GM18873 (cell line): ENCODE data around the gene SP140L.
A peak's percentile ranks its signal among the peaks of the same experiment; 100 is the strongest.
"Not testable (repeated sequence)": the region's sequence is repeated elsewhere in the genome, so short reads cannot be mapped to it uniquely, and the experiment has no call there.

Experiments used
- ATAC-seq: cut with Tn5 transposase; IDR thresholded peaks from one replicate; pipeline ENCODE4 v1.9.1; 2021; ENCODE audit warnings: mild to moderate bottlenecking, moderate library complexity, moderate number of reproducible peaks; ENCODE audit not compliant: unreplicated experiment, low FRiP score

SP140L gene

DNA sequence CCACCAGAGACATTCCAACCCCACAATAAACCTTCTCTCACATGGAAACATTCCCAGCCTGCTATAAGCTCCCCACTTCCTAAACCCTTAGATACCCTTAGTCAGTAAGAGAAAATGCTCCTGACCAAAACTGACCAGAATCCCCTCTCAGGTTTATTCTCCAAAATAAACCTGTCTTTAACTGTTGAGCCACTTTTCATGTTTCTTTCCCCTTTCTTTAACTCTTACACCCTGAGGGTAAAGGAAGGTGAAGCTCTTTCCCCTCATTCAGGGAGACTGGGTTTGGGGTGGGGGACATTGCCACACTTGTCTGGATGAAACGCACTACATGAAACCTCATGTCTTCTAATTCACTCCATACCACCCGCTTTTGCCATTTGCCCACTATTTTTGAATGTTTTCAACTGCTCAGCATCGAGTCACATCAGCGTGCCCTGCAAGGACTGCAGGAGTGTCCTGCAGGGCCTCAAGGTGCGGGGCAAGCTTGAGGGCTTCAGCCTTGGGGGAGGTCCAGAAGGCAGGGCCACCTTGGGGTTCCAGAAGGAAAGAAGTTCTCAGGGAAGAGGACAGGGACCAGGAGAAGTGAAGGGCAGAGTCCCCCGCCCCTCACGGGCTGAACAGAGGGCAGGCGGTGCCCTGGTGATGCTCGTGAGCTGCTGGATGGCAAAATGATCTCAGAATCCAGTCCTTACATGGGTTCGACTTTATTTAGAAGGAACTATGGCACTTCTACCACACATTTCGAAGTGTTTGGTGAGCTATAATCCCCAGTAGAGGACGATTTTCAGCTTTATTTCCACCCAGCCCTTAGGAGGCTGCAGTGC is 4.2 kb upstream of the SP140L start:
- ATAC-seq = no peak

DNA sequence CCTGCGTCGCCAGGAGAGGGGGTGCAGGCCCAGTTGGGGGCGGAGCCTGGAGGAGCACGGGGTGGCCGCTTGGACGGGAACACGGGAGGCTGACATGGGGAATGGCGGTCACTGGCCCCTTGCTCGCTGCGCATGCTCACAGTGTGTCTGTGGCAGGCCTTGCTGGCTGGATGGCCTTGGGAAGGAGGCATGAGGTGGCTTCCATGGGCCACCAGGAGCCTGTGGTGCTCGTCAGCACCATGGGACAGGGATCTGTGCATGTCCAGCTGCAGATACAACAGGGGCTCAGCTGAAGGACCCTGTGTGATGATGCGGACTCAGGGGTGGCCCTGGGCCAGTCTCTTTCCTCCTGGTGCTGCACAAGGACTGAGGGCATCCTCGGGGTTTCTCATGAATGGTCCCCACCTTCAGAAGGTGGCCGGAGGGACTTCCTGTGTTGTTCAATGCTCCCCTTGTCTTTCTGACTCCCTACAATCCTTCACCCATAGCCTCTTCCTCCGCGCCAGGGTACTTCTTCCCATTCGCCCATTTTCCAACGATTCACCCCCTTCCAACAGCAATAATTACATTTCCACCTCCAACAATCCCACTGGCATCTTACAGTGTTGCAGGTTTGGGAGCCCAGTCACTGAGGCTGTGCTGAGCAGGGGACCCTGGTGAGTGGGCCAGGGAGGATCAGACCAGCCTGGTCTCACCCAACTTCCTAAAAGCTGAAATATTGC is 3.4 kb upstream of the SP140L start:
- ATAC-seq = no peak

DNA sequence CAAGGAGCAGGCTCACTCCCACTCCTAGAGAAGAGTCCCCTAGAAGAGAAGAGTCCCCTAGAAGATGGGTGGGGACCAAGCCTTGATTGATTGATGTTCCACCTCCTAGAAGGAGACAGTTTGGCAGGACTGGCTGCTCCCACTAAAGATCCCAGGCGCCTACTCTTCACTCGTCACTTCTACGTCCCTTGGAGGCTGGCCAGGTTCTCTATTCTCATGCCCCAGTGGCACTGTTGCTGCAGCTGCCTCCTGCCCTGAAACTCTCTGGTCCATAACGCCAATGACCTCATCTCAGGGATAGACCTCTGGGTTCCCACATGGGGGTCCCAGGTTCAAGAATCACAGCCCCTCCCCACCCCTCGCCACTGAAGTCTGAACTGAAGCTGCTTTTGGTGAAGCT is 2.5 kb upstream of the SP140L start:
- ATAC-seq = no peak

DNA sequence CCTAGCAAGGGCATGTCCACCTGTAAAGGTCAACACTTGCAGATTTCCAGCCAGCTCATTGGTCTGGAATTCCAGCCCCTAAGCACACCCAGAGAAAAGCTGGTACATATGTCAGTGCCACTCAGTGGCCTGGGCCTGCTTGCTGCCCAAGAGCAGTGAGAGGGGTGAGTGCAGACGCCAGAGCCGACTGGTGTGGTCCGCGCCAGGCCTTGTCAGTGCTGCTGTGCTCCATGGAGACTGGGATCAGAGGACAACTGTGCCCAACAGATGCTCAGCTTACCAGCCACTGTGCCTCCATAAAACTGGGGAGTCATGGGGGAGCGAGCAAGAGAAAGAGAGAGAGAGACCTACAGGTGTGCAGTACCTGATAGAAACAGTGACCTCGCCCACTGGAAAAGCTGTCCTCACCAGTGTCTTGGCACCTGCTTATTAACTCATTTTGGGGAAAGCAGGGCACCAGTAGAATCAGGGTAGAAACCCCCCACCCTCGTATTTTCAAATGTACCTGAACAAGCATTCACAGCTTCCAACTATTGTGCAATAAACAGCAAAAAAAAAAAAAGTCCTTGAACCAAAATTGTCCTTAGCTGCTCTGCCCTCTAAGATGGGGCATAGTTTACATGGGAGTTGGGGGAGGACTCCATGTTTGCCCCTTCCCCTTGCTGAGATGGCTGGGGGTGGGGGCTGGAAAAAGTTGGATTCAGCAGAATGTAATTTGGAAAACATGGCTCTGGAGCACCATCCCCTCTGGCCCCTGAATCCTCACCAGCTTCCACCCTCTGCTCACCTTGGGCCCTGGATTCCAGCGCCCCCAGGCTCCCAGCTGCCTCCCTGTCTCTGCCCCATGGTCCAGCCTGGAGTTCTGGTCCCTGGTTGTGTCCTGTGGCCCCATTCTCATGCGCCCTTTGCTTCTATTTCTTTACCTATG is 1.4 kb upstream of the SP140L start:
- no peak for ATAC-seq

DNA sequence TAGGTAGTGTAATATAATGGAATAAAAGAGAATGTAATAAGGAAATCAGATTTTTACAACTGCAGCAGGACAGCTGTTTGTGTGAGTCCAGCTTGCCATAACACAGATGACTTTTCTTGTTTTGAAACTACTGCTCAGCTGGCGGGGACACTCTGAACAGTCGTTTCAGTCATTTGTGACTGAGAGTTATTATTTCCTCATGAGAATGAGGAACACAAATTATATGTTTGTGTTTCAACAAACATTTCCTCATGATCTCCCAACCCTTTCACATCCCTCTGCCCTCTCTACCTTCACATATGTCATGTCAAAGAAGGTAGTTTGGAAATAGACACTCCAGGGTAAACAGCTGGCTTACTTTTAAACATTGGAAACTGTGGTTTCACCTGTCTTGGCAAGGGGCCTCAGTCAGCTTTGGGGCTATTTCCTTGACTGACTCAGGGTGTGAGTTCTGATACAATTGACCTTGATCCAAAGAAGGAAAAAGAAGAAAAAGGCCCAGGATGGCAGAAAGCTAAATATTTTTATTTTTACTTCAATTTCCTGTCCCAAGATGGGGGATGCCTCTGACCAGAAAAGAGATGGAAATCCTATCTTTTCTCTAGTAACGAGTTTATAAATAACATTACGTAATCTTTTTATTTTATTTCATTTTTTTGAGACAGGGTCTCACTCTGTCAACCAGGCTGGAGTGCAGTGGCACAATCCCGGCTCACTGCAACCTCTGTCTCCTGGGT is 593 bp downstream of the SP140L start:
- ATAC-seq = peak; percentile 33

DNA sequence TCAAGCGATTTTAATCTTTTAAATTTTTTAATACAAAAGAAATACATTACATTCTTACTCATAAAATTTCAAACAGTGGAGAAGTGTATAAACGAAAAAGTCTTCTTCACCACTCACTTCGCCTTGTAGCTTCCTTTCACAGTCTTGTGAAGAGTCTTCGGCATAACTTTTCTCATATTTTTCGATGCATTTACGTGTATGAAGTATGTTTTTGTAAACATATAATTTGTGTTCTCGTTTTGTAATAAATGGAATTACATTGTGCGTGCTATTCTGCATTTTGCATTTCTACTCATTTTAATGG is 1.1 kb downstream of the SP140L start:
- ATAC-seq = no peak

DNA sequence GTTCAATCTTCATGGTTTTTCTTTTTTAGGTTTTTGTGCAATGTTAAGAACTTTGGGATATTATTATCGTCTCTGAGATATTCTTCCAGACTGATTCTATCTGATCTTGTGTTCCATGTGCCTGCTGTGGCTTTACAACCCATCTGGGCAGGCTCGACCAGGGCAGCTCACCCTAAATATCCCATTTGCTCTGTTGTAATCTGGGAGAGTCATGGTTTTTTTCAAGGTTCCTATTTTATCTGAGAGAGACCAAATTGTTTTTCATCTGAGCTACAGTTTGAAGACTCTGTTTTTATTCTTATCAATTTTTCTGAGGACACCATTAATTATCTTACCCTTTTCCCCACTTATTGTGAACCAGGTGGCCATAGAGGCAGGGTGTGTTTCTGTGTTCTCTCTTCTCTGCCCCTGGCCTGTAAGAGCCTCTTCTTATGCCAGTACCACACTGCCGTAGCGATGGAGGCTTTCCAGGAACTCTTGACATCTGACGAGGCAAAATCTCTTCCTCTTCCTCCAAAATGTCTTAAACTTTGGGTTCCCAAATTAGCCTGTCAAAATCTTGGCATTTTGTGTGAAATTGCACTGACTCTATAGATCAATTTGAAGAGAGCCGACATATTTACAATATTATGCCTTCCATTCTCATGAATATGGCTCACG is 3.1 kb downstream of the SP140L start:
- no peak for ATAC-seq

DNA sequence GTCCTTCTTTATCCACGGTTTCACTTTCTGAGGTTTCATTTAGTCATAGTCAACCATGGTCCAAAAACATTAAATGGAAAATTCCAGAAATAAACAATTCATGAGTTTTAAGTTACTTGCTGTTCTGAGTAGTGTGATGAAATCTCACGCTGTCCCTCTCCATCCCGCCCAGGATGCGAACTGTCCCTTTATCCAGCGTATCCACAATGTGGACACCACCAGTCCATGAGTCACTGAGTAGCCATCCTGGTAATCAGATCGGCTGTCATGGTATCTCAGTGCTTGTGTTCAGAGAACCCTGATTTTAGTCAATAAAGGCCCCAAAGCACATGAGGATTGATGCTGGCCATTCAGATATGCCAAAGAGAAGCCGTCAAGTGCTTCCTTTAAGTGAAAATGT is 3.7 kb downstream of the SP140L start:
- no peak for ATAC-seq

DNA sequence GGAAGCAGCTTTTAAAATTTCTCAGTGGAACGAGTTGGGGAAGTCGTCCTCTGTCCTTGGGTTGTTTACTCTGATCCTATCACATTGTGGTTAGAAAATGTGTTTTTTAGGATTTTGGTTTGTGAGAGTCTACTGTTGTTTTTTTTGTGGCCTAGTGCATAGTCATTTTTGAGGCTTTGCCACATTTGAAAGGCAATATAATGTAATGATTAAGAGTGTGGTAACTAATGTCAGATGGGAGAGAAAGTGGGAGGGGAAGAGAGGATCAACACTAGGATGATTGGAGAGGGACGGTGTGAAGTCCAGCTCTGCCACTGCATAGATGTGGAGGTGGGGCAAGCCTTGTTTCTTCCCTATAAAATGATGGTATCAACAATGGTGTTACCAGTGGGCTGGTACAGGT is 8.5 kb downstream of the SP140L start:
- ATAC-seq = no peak

DNA sequence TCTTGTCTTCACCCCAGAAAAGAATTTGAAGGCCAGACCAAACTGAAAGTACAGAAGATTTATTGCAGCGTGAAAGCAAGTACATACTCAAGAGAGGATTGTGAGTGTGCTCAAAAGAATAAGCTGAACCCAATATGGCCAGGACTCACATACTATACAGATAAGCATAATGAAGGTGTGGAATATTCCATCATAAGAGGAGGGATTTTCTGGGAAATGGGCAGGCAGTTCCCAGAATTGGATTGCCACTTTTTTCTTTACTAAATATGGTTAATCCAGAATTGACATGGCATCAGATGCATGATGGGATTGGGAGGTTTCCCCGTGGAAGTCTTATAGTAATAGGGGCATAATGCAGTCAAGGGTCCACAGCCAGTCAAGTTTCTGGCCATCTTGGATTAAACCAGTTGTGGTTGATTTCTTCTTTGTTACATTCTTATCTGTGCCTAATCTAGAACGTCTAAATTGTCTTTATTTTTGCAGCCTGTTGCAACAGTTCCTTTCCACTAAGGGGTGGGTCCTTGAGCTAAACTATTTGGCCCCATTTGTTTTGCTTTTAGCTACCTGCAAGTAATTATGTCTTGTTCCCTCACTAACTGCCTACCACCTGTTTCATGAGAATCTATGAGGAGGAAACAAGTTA is 9.0 kb downstream of the SP140L start:
- ATAC-seq = no peak

DNA sequence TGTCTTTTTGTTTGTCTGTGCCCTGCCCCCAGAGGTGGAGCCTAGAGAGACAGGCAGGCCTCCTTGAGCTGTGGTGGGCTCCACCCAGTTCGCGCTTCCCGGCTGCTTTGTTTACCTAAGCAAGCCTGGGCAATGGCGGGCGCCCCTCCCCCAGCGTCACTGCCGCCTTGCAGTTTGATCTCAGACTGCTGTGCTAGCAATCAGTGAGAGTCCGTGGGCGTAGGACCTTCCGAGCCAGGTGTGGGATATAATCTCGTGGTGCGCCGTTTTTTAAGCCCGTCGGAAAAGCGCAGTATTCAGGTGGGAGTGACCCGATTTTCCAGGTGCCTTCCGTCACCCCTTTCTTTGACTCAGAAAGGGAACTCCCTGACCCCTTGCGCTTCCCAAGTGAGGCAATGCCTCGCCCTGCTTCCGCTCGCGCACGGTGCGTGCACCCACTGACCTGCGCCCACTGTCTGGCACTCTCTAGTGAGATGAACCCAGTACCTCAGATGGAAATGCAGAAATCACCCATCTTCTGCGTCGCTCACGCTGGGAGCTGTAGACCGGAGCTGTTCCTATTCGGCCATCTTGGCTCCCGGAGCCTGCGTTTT is 15.0 kb downstream of the SP140L start:
- not testable (repeated sequence) for ATAC-seq

DNA sequence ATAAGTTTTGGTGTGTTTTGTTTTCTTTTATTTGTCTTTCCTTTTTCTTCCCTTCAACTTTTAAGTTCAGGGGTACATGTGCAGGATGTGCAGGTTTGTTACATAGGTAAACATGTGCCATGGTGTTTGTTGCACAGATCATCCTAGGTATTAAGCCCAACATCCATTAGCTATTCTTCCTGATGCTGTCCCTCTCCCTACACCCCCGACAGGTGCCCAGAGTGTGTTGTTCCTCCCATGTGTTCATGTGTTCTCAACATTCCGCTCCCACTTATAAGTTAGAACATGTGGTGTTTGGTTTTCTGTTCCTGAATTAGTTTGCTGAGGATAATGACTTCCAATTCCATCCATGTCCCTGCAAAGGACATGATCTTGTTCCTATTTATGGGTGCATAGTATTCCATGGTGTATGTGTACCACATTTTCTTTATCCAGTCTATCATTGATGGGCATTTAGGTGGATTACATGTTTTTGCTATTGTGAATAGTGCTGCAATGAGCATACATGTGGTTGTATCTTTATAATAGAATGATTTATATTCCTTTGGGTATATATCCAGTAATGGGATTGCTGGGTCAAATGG is 16.1 kb downstream of the SP140L start:
- ATAC-seq = not testable (repeated sequence)

DNA sequence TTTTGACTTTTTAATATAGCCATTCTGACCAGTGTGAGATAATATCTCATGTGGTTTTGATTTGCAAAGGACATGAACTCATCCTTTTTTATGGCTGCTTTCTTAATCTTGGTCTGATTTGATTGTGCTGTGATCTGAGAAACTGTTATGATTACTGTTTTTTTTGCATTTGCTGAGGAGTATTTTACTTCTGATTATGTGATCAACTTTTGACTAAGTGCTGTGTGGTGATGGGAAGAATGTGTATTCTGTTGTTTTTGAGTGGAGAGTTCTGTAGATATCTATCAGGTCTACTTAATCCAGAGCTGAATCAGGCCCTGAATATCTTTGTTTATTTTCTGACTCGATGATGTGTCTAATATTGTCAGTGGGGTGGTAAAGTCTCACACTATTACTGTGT is 16.8 kb downstream of the SP140L start:
- ATAC-seq = no peak

DNA sequence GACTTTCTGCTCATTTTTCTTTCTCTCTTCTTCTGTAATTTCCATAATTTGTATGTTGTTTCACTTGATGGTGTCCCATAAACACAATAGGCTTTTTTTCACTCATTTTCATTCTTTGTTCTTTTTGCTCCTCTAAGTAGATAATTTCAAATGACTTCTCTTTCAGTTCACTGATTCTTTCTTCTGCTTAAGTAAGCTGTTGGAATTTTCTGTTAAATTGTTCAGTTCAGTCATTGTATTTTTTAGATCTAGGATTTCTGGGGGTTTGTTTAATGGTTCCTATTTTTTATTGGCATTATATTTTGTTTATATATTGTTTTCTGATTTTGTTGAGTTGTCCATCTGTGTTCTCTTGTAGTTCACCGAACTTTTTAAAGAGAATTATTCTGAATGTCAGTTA is 19.5 kb downstream of the SP140L start:
- no peak for ATAC-seq

DNA sequence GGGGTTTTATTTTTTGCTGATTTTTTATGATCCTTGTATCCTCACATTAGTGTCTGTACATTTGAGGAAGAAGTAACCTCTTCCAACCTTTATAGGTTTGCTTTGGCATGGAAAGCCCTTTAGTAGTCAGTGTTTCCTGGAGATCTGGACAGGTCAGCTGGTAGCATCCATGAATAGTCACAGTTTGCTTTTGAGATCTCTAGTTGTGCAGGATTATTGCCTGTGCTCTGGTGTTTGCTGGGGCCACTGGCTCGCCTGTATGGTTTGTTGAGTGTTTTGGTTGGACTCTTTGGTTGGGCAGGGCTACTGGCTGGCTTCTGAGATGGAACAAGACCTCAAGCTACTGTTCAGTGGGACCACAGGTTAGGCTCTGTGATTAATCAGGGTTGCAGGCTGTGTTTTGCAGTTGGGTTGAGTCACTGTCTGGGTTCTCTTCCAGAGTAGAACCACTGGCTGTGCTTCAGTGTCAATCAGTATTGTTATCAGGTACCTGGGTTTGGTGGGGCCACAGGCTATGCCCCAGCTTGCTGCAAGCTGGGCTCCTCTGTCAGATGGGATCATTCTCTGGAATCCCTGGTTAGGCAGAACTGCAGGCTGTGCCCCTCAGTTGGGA is 20.0 kb downstream of the SP140L start:
- ATAC-seq = no peak

DNA sequence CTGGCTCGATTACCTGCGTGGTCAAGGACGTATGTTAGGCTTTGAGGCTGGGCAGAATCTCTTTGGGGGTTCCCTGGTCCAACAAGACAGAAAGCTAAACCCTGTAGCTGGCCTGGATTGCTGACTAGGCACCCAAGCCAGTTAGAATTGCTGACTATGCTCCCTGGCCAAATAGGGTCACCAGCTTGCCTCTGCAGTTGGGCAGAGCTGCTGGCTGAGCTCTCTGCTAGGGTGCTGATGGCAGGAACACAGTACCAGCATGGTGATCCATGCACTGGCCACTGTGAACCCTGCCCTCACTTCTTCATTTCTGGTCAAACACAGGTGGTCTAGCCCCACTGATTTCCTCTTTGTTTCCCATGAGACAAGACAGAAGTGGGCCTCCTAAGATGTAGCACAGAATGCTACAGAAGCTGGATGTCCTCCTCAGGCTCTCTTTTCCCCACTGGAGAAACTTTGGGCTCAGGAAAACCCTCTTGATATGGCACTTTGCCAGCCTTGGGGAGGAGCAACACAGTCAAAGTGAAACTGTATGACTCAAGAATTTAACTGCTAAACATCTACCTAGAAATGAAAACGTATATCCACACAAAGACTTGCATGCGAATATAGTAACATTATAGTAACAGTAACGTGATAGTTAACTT is 20.8 kb downstream of the SP140L start:
- ATAC-seq = no peak

DNA sequence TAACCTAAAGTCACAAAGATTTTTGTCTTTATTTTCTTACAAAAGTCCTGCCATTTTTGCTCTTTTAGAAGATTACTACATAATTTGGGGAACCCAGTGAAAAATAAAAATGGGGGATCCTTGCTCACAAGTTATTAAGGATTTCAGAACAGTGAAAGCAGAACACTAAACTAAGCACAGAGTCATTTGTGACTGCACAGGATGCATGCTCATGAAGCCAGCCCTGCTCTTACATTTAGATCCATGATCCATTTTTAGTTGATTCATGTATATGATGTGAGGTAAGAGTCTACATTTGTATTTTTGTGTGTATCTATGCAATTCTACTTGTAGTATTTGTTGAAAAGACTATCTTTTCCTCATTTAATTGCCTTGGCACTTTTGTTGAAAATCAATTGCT is 21.8 kb downstream of the SP140L start:
- ATAC-seq = no peak

DNA sequence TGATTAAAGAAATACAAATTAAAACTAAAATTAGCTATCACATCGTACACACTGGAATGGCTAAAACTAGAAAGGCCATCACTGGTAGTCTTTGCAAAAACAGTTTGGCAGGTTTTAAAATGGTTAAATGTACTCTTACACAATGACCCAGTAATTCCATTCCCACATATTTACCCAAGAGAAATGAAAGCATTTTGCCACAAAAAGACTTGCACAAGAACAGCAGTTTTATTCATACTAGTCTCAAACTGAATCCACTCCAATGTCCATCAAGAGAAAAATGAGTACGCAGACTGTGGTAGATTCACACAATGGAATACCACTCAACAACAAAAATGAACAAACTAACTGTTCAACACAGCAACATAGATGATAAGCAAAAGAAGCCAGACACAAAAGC is 29.1 kb downstream of the SP140L start:
- ATAC-seq = no peak
